Effector memory CD8-positive, alpha-beta T cell (primary cell): ENCODE measurements around the gene ATP5MC2.
"Not testable (repeated sequence)": the region's sequence is repeated elsewhere in the genome, so short reads cannot be mapped to it uniquely, and the experiment has no call there.

Source experiments
- ATAC-seq: fragments of 150-1000 bp; cut with Tn5 transposase; replicated peaks from 2 replicates; pipeline ENCODE4 v1.10.0; 2021; ENCODE audit warnings: mild to moderate bottlenecking, moderate library complexity
- DNase-seq, 3 experiments: peaks; one replicate each; pipeline ENCODE4 v3.0.0; 2021
- H3K27ac Mint-ChIP-seq, 2 donors: one replicate each; pipeline ENCODE4 v1.8.0; 2022; ENCODE audit warnings: mild to moderate bottlenecking in 2 of 2, mixed read lengths in 2 of 2, moderate library complexity in 2 of 2
- H3K27me3 Mint-ChIP-seq, 2 donors: one replicate each; pipeline ENCODE4 v1.8.0; 2022; ENCODE audit warnings: mixed read lengths in 2 of 2
- H3K36me3 Mint-ChIP-seq: one replicate; pipeline ENCODE4 v1.8.0; 2022; ENCODE audit warnings: mild to moderate bottlenecking, moderate library complexity, mixed read lengths; ENCODE audit not compliant: insufficient read depth
- H3K4me1 Mint-ChIP-seq, 2 donors: one replicate each; pipeline ENCODE4 v1.8.0; 2022; ENCODE audit warnings: low read depth in 2 of 2, mixed read lengths in 2 of 2
- H3K4me3 Mint-ChIP-seq, 2 donors: one replicate each; pipeline ENCODE4 v1.8.0; 2022; ENCODE audit warnings: mild to moderate bottlenecking in 2 of 2, mixed read lengths in 2 of 2, moderate library complexity in 2 of 2
- H3K9me3 Mint-ChIP-seq, 2 donors: one replicate each; pipeline ENCODE4 v1.8.0; 2022; ENCODE audit warnings: mixed read lengths in 2 of 2

ATP5MC2 gene

GRCh38 chr12:53683494-53683893, 7.6 kb upstream of the ATP5MC2 start:
- ATAC-seq: no peak
- Mint-ChIP-seq H3K4me3 (no peak overlapping the region), H3K4me1 (no peaks in the 10 kb centered on the region), H3K27me3 (peaks cover 19 to 21% of the 10 kb centered on the region in 2 donors), H3K27ac (no peak overlapping the region), H3K9me3 (no peaks in the 10 kb centered on the region), H3K36me3 (no peaks in the 10 kb centered on the region)
- no peak for DNase-seq

- H3K9me3 Mint-ChIP-seq, DNase-seq, H3K27ac Mint-ChIP-seq, ATAC-seq, H3K36me3 Mint-ChIP-seq, H3K4me3 Mint-ChIP-seq: not testable (repeated sequence)
- peaks cover 7 to 11% of the 10 kb centered on the region in 2 donors for H3K4me1 Mint-ChIP-seq
- peaks cover 22 to 26% of the 10 kb centered on the region in 2 donors for H3K27me3 Mint-ChIP-seq
Observed at GRCh38 chr12:53680061-53680460, 4.2 kb upstream of the ATP5MC2 start.

GRCh38 chr12:53677800-53678148, 1.9 kb upstream of the ATP5MC2 start:
- Mint-ChIP-seq H3K27me3 (peaks cover 11 to 17% of the 10 kb centered on the region in 2 donors), H3K4me3 (peak overlapping the region in 1 of 2 donors; percentile 76)

GRCh38 chr12:53677016-53677799, 1.3 kb upstream of the ATP5MC2 start:
- DNase-seq (no peak), ATAC-seq (no peak)
- Mint-ChIP-seq H3K36me3 (peaks cover 23% of the 10 kb centered on the region), H3K27ac (peak overlapping the region in 1 of 2 donors; percentile 39), H3K27me3 (peaks cover 11 to 17% of the 10 kb centered on the region in 2 donors), H3K4me3 (peak overlapping the region; percentile 76 to 96), H3K9me3 (no peaks in the 10 kb centered on the region), H3K4me1 (peaks cover 10 to 17% of the 10 kb centered on the region in 2 donors)

More at GRCh38 chr12:53677800-53678148, 1.9 kb upstream of the ATP5MC2 start:
- no peak overlapping the region for H3K27ac Mint-ChIP-seq
- peaks cover 19% of the 10 kb centered on the region for H3K36me3 Mint-ChIP-seq
- no peak for ATAC-seq
- H3K4me1 Mint-ChIP-seq: peaks cover 10 to 17% of the 10 kb centered on the region in 2 donors
- DNase-seq: no peak
- no peaks in the 10 kb centered on the region for H3K9me3 Mint-ChIP-seq

GRCh38 chr12:53676656-53677015, 753 bp upstream of the ATP5MC2 start:
- no peak for ATAC-seq
- peak overlapping the region; percentile 39 to 94 for H3K27ac Mint-ChIP-seq
- peaks cover 11 to 17% of the 10 kb centered on the region in 2 donors for H3K27me3 Mint-ChIP-seq
- H3K36me3 Mint-ChIP-seq: peaks cover 28% of the 10 kb centered on the region
- DNase-seq: no peak
- peak overlapping the region; percentile 76 to 96 for H3K4me3 Mint-ChIP-seq
- peaks cover 10 to 18% of the 10 kb centered on the region in 2 donors for H3K4me1 Mint-ChIP-seq
- H3K9me3 Mint-ChIP-seq: no peaks in the 10 kb centered on the region

- peaks cover 43% of the 10 kb centered on the region for H3K36me3 Mint-ChIP-seq
- ATAC-seq: no peak
- no peaks in the 10 kb centered on the region for H3K9me3 Mint-ChIP-seq
- no peak for DNase-seq
- H3K4me1 Mint-ChIP-seq: peaks cover 13 to 23% of the 10 kb centered on the region in 2 donors
- H3K4me3 Mint-ChIP-seq: peak overlapping the region; percentile 76 to 96
- peaks cover 11 to 17% of the 10 kb centered on the region in 2 donors for H3K27me3 Mint-ChIP-seq
- peak overlapping the region; percentile 66 to 94 for H3K27ac Mint-ChIP-seq
Observed at GRCh38 chr12:53674977-53675700, 744 bp downstream of the ATP5MC2 start.

- H3K4me1 Mint-ChIP-seq: peaks cover 11 to 18% of the 10 kb centered on the region in 2 donors
- no peak overlapping the region for H3K4me3 Mint-ChIP-seq
- DNase-seq: no peak
- no peak for ATAC-seq
- no peaks in the 10 kb centered on the region for H3K9me3 Mint-ChIP-seq
- peaks cover 80% of the 10 kb centered on the region for H3K36me3 Mint-ChIP-seq
- H3K27ac Mint-ChIP-seq: no peak overlapping the region
- no peaks in the 10 kb centered on the region for H3K27me3 Mint-ChIP-seq
Observed at GRCh38 chr12:53670971-53671370, 4.9 kb downstream of the ATP5MC2 start.

- Mint-ChIP-seq H3K4me3 (no peak overlapping the region), H3K27me3 (no peaks in the 10 kb centered on the region), H3K36me3 (peaks cover 85% of the 10 kb centered on the region), H3K9me3 (no peaks in the 10 kb centered on the region), H3K27ac (no peak overlapping the region), H3K4me1 (peaks cover 10 to 14% of the 10 kb centered on the region in 2 donors)
- DNase-seq (no peak), ATAC-seq (no peak)
Observed at GRCh38 chr12:53670308-53670707, 5.6 kb downstream of the ATP5MC2 start.

- H3K27me3 Mint-ChIP-seq: no peaks in the 10 kb centered on the region
- peaks cover 89% of the 10 kb centered on the region for H3K36me3 Mint-ChIP-seq
- no peaks in the 10 kb centered on the region for H3K9me3 Mint-ChIP-seq
- no peak for ATAC-seq
- no peak for DNase-seq
- H3K4me1 Mint-ChIP-seq: peaks cover 5 to 6% of the 10 kb centered on the region in 2 donors
- H3K27ac Mint-ChIP-seq: no peak overlapping the region
- H3K4me3 Mint-ChIP-seq: no peak overlapping the region
Observed at GRCh38 chr12:53667080-53667479, 8.8 kb downstream of the ATP5MC2 start.

- Mint-ChIP-seq H3K9me3 (no peaks in the 10 kb centered on the region), H3K4me1 (peaks cover 0 to 2% of the 10 kb centered on the region in 2 donors), H3K4me3 (no peak overlapping the region), H3K36me3 (peaks cover 76% of the 10 kb centered on the region), H3K27me3 (no peaks in the 10 kb centered on the region), H3K27ac (no peak overlapping the region)
- ATAC-seq: no peak
- DNase-seq: no peak
Observed at GRCh38 chr12:53664936-53665335, 10.9 kb downstream of the ATP5MC2 start.

GRCh38 chr12:53664191-53664590, 11.7 kb downstream of the ATP5MC2 start:
- DNase-seq (no peak), ATAC-seq (no peak)
- H3K36me3 Mint-ChIP-seq: peaks cover 70% of the 10 kb centered on the region

GRCh38 chr12:53660041-53660440, 15.8 kb downstream of the ATP5MC2 start:
- Mint-ChIP-seq H3K9me3 (no peaks in the 10 kb centered on the region), H3K4me3 (no peak overlapping the region)
- no peak for ATAC-seq

More at GRCh38 chr12:53664191-53664590, 11.7 kb downstream of the ATP5MC2 start:
- Mint-ChIP-seq H3K27me3 (no peaks in the 10 kb centered on the region), H3K4me3 (no peak overlapping the region), H3K9me3 (no peaks in the 10 kb centered on the region), H3K4me1 (no peaks in the 10 kb centered on the region), H3K27ac (no peak overlapping the region)

GRCh38 chr12:53659571-53659981, 16.3 kb downstream of the ATP5MC2 start:
- ATAC-seq: no peak
- no peaks in the 10 kb centered on the region for H3K27me3 Mint-ChIP-seq
- H3K9me3 Mint-ChIP-seq: no peaks in the 10 kb centered on the region
- DNase-seq: no peak
- H3K27ac Mint-ChIP-seq: no peak overlapping the region
- H3K4me1 Mint-ChIP-seq: no peaks in the 10 kb centered on the region
- no peak overlapping the region for H3K4me3 Mint-ChIP-seq
- peaks cover 28% of the 10 kb centered on the region for H3K36me3 Mint-ChIP-seq

More at GRCh38 chr12:53660041-53660440, 15.8 kb downstream of the ATP5MC2 start:
- no peak overlapping the region for H3K27ac Mint-ChIP-seq
- H3K36me3 Mint-ChIP-seq: peaks cover 32% of the 10 kb centered on the region
- no peaks in the 10 kb centered on the region for H3K4me1 Mint-ChIP-seq
- no peaks in the 10 kb centered on the region for H3K27me3 Mint-ChIP-seq
- no peak for DNase-seq
